Astrocyte (in vitro differentiated cells and primary cell): ENCODE data around the gene GPSM3. TPM values are rescaled to one million over a fixed set of nuclear protein-coding genes. Genes with fewer than 3 reads are reported as not detected.
A peak's percentile ranks its signal among the peaks of the same experiment; 100 is the strongest.

Experiments
- DNase-seq: peaks from one replicate; pipeline ENCODE4 v3.0.0-alpha.2; 2010; ENCODE audit warnings: low read depth
- FAIRE-seq: peaks from 2 replicates; lab custom pipeline; 2011; peaks lifted over from hg19 to GRCh38; lab: Jason Lieb, UNC
- H2AFZ ChIP-seq: 2 replicates; pipeline ENCODE4 v1.6.0; 2012; ENCODE audit warnings: low read depth, low read length, inconsistent platforms
- H3K27ac ChIP-seq: 2 replicates; pipeline ENCODE4 v1.5.1; 2011; ENCODE audit warnings: low read depth, low read length, inconsistent platforms
- H3K27me3 ChIP-seq: 2 replicates; pipeline ENCODE4 v1.6.0; 2011; ENCODE audit warnings: low read length, inconsistent platforms; ENCODE audit not compliant: insufficient read depth
- H3K36me3 ChIP-seq: 2 replicates; pipeline ENCODE4 v1.5.1; 2011; ENCODE audit warnings: low read length, inconsistent platforms; ENCODE audit not compliant: insufficient read depth
- H3K4me1 ChIP-seq: 2 replicates; pipeline ENCODE4 v1.5.1; 2011; ENCODE audit warnings: low read length, inconsistent platforms; ENCODE audit not compliant: insufficient read depth
- H3K4me2 ChIP-seq: 2 replicates; pipeline ENCODE4 v1.6.0; 2012; ENCODE audit warnings: low read length, inconsistent platforms
- H3K4me3 ChIP-seq: 2 replicates; pipeline ENCODE4 v1.5.1; 2011; ENCODE audit warnings: low read depth, mild to moderate bottlenecking, low read length, inconsistent platforms; ENCODE audit not compliant: insufficient read depth
- H3K79me2 ChIP-seq: 2 replicates; pipeline ENCODE4 v1.6.0; 2012; ENCODE audit warnings: mild to moderate bottlenecking, low read length, inconsistent platforms; ENCODE audit not compliant: insufficient read depth
- H3K9ac ChIP-seq: 2 replicates; pipeline ENCODE4 v1.6.0; 2012; ENCODE audit warnings: mild to moderate bottlenecking, low read length, inconsistent platforms
- H3K9me3 ChIP-seq: 2 replicates; pipeline ENCODE4 v1.5.1; 2012; ENCODE audit warnings: low read depth, mild to moderate bottlenecking, low read length, inconsistent platforms; ENCODE audit not compliant: insufficient read depth
- H4K20me1 ChIP-seq: 2 replicates; pipeline ENCODE4 v1.6.0; 2012; ENCODE audit warnings: low read length, inconsistent platforms; ENCODE audit not compliant: insufficient read depth
- H3K27ac Mint-ChIP-seq: one replicate; pipeline ENCODE4 v1.8.0; 2021; ENCODE audit warnings: mild to moderate bottlenecking, mixed read lengths; ENCODE audit not compliant: unreplicated experiment
- H3K27me3 Mint-ChIP-seq: one replicate; pipeline ENCODE4 v1.8.0; 2021; ENCODE audit warnings: low read depth, mixed read lengths; ENCODE audit not compliant: unreplicated experiment
- H3K36me3 Mint-ChIP-seq: one replicate; pipeline ENCODE4 v1.8.0; 2021; ENCODE audit warnings: low read depth, mixed read lengths; ENCODE audit not compliant: unreplicated experiment
- H3K4me1 Mint-ChIP-seq: one replicate; pipeline ENCODE4 v1.8.0; 2021; ENCODE audit warnings: low read depth, mixed read lengths; ENCODE audit not compliant: unreplicated experiment
- H3K4me3 Mint-ChIP-seq: one replicate; pipeline ENCODE4 v1.8.0; 2021; ENCODE audit warnings: mild to moderate bottlenecking, moderate library complexity, mixed read lengths; ENCODE audit not compliant: unreplicated experiment
- H3K9me3 Mint-ChIP-seq: one replicate; pipeline ENCODE4 v1.8.0; 2021; ENCODE audit warnings: mild to moderate bottlenecking, mixed read lengths; ENCODE audit not compliant: unreplicated experiment
- CTCF ChIP-seq: IDR thresholded peaks from 2 replicates; pipeline ENCODE4 v1.5.1; 2011; ENCODE audit warnings: low read depth, mild to moderate bottlenecking, inconsistent platforms, low read length, moderate library complexity; ENCODE audit not compliant: insufficient read depth
- EZH2 ChIP-seq: IDR thresholded peaks from 2 replicates; pipeline ENCODE4 v1.6.1; 2012; ENCODE audit warnings: mild to moderate bottlenecking, low read length, inconsistent platforms; ENCODE audit not compliant: insufficient read depth
- total RNA-seq: library from RNA; stranded (reverse); gene quantifications from 2 replicates; pipeline ENCODE4 v1.2.1, GENCODE V29; 2021

The GPSM3 gene
- total RNA-seq, 1 donor from 2014 or later, result 9.6 TPM

DNA sequence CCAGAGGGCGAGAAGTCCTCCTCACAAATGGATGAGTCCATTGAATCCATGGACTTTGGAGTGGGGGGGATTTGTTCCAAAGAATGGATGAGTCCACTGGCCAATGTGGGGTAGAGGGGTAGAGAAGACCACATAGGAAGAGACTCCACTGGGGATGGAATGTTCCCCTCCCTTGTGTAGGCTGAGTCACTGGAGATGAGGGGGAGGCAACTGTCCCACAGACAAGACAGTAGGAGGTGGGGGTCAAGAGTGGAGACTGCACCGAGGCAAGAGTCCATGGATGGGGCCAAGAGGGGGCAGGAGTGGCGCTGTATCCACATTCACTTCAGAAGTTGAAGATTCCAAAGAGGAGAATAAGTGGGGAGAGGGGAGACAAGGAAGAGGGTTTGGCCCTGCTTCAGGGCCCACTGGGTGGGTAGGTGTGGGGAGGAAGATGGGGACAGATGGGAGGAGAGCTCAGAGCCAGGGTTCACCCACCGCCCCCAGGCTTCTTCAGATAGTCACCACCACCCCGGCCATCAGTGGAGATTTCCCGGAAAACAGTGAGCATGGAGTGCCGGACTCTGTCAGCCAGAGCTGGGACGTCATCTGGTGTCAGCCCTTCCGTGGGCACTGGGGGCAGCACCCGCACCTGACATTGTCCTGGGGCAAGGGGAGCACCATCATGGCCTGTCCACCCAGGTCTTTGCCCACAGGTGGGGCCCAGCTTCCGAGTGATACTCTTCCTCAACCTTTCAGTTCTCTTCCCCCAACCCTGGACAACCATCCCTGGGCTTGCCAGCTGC lies 23.4 kb downstream of the GPSM3 start:
- H3K36me3 ChIP-seq, result peaks cover 12% of the 10 kb centered on the region
- H4K20me1 ChIP-seq, result peaks cover 25% of the 10 kb centered on the region
- FAIRE-seq (no peak), DNase-seq (no peak)
- Mint-ChIP-seq H3K27me3 (no peaks in the 10 kb centered on the region), H3K4me3 (peak overlapping the region; percentile 64), H3K36me3 (peaks cover 33% of the 10 kb centered on the region), H3K27ac (no peak overlapping the region), H3K9me3 (peaks cover 2% of the 10 kb centered on the region), H3K4me1 (peaks cover 26% of the 10 kb centered on the region)
- no peak overlapping the region for H3K27ac ChIP-seq
- no peak overlapping the region for H2AFZ ChIP-seq
- no peak overlapping the region for H3K9ac ChIP-seq
- peaks cover 13% of the 10 kb centered on the region for H3K4me1 ChIP-seq
- no peak overlapping the region for H3K4me3 ChIP-seq
- peaks cover 21% of the 10 kb centered on the region for H3K79me2 ChIP-seq
- no peak overlapping the region for H3K4me2 ChIP-seq
- no peak for TF ChIP-seq CTCF
- TF ChIP-seq EZH2, result no peak
- no peaks in the 10 kb centered on the region for H3K9me3 ChIP-seq
- H3K27me3 ChIP-seq, result no peaks in the 10 kb centered on the region

- Histone ChIP-seq H4K20me1 (peaks cover 18% of the 10 kb centered on the region), H3K79me2 (peaks cover 15% of the 10 kb centered on the region), H3K27ac (no peak overlapping the region), H3K4me1 (peaks cover 13% of the 10 kb centered on the region), H2AFZ (no peak overlapping the region), H3K9me3 (no peaks in the 10 kb centered on the region), H3K27me3 (no peaks in the 10 kb centered on the region), H3K9ac (no peak overlapping the region), H3K36me3 (peaks cover 12% of the 10 kb centered on the region), H3K4me3 (no peak overlapping the region), H3K4me2 (no peak overlapping the region)
- Mint-ChIP-seq H3K27ac (no peak overlapping the region), H3K9me3 (peaks cover 2% of the 10 kb centered on the region), H3K4me3 (peak overlapping the region; percentile 9), H3K27me3 (no peaks in the 10 kb centered on the region), H3K4me1 (peaks cover 21% of the 10 kb centered on the region), H3K36me3 (peaks cover 33% of the 10 kb centered on the region)
- TF ChIP-seq EZH2, result no peak
- TF ChIP-seq CTCF, result no peak
- DNase-seq, result no peak
- no peak for FAIRE-seq
Measured at GRCh38 chr6:32168350-32168749, 24.1 kb downstream of the GPSM3 start.

GRCh38 chr6:32167761-32168262 lies 24.6 kb downstream of the GPSM3 start:
- Histone ChIP-seq H3K79me2 (peaks cover 9% of the 10 kb centered on the region), H3K27ac (no peak overlapping the region), H3K4me1 (peaks cover 13% of the 10 kb centered on the region), H3K9ac (no peak overlapping the region), H2AFZ (no peak overlapping the region), H3K4me2 (no peak overlapping the region), H4K20me1 (peaks cover 16% of the 10 kb centered on the region), H3K4me3 (no peak overlapping the region), H3K36me3 (peaks cover 12% of the 10 kb centered on the region), H3K27me3 (no peaks in the 10 kb centered on the region), H3K9me3 (no peaks in the 10 kb centered on the region)
- FAIRE-seq (no peak), DNase-seq (no peak)
- Mint-ChIP-seq H3K27me3 (no peaks in the 10 kb centered on the region), H3K4me3 (peak overlapping the region; percentile 9), H3K4me1 (peaks cover 16% of the 10 kb centered on the region), H3K27ac (peak overlapping the region; percentile 41), H3K36me3 (peaks cover 33% of the 10 kb centered on the region), H3K9me3 (peaks cover 2% of the 10 kb centered on the region)
- no peak for TF ChIP-seq CTCF
- TF ChIP-seq EZH2, result no peak
